ENCODE results near the gene SNAPC4.

The SNAPC4 gene

GRCh38 chr9:136370687-136371532 is 29.1 kb downstream of the SNAPC4 start:
- DNase-seq (ENCODE audit: low read depth), result no peak

GRCh38 chr9:136370037-136370436 is 29.9 kb downstream of the SNAPC4 start:
- no peak for DNase-seq (ENCODE audit: low read depth)

GRCh38 chr9:136368190-136368589 is 31.8 kb downstream of the SNAPC4 start:
- DNase-seq (ENCODE audit: low read depth), result no peak

- no peak for DNase-seq (ENCODE audit: low read depth)
These were observed 32.4 kb downstream of the SNAPC4 start for GRCh38 chr9:136367296-136368145.

DNA sequence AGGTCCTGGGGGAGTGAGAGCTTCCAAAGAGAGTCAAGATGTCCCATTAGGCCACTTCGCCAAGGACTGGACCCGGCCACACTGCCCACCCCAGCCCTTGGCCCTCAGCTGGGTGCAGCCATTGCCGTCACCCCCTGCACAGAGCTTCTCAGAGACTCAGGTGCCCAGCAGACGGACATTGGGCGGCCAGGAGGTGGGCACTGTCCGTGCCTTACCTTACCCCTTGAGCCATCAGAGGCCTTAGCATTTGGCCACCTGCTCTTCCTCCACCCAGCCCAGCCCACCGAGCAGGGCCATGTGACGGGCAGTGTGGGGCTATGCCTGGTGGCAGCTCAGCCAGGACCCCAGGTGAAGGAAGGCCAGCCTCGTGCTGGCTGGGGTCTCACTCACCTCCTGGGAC is 33.1 kb downstream of the SNAPC4 start:
- no peak for DNase-seq (ENCODE audit: low read depth)

DNA sequence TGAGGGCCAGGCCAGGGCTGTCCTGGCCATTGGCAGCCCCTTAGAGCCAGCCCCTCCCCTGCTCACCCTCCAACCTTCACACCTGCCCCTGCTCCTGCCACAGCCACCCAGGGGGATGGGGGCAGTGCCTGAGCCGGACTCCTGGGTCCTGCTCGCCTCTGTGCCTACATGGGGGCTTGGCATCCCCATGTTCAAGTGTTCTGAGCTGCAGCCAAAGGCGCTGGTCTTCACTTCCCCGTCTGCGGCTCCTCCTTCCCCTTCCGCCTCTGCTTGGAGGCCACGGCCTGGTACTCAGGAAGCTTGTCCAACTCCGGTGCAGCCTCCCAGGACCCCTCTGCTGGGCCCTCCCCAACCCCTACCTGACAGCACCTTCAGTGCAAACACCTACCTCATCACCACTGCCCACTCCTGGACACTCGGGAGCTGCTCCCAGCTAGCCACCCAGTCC is 34.2 kb downstream of the SNAPC4 start:
- no peak for DNase-seq (ENCODE audit: low read depth)

GRCh38 chr9:136364942-136365774 is 34.8 kb downstream of the SNAPC4 start:
- no peak for DNase-seq (ENCODE audit: low read depth)

- no peak for DNase-seq (ENCODE audit: low read depth)
These were observed 35.8 kb downstream of the SNAPC4 start for GRCh38 chr9:136363949-136364748.

GRCh38 chr9:136363106-136363948 is 36.6 kb downstream of the SNAPC4 start, which contains the start of gene DNLZ:
Gene DNLZ (minus strand): TSS chr9:136363744. CDS start chr9:136363714, 30 bp downstream.
- peak; percentile 86 for DNase-seq (ENCODE audit: low read depth)

GRCh38 chr9:136362450-136362784 is 37.6 kb downstream of the SNAPC4 start:
- no peak for DNase-seq (ENCODE audit: low read depth)

DNA sequence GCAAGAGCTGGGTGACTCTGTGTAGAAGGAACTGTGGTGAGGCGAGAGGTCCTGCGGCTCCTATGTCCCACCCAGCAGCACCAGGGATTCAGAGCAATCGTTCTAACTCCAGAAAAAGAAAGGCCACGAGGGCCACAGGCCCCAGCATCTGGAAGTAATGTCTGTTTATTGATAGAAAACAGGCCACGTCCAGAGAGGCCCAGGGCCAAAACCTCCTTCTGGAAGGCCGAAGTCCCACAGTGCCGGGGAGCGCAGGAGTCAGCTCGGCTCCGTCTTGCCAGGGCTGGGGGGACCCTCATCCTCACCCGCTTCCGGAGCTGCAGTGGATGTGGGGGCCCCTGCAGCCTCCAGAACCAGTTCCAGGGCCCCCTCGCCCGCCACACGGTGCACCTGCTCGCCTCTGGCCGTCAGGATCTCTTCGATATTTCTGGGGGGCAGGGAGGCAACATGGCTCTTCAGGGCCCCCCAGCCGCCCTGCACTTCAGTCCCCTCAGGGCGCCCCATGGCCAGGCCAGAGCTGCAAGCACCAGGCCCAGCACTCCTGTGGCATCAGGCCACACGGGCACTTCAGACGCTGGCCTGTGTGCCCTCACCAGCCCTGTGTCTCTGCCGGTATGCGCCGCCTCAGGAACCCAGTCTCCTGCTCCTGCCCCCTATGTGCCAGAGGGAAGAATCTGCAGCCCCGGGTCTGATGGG is 38.1 kb downstream of the SNAPC4 start:
- DNase-seq (ENCODE audit: low read depth), result no peak

DNA sequence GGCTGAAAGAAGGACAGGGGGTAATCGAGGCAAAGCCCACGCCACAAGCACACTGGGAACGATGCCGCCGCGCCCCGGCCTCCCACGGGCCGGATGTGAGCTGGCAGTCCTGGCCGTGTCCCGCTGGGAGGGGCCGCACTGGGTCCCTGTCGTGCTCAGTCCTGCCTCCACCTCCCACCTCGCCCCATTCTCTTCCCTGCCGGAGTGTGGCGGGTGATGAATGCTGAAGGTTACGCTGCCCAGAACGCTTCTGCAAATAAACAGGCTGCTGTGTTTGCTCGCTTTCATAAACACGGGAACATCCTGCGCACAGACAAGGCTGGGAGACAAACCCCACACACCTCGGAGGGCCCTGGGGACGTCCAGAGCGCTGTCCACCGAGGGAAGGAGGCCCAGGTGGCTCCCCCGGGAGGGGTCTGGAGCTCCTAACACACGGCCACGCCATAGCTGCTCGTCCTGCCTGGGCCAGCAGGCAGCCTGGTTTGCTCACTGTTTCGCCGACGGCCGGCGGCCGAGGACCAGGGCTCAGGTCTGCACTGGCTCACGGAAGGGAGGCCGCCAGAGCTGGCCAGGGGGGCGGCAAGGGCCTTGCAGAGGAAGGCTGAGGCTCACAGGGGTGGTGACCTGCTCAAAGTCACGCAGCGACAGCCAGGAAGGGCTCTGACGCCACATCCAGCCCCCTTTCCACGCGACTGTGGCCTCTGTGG is 38.8 kb downstream of the SNAPC4 start:
- no peak for DNase-seq (ENCODE audit: low read depth)

DNA sequence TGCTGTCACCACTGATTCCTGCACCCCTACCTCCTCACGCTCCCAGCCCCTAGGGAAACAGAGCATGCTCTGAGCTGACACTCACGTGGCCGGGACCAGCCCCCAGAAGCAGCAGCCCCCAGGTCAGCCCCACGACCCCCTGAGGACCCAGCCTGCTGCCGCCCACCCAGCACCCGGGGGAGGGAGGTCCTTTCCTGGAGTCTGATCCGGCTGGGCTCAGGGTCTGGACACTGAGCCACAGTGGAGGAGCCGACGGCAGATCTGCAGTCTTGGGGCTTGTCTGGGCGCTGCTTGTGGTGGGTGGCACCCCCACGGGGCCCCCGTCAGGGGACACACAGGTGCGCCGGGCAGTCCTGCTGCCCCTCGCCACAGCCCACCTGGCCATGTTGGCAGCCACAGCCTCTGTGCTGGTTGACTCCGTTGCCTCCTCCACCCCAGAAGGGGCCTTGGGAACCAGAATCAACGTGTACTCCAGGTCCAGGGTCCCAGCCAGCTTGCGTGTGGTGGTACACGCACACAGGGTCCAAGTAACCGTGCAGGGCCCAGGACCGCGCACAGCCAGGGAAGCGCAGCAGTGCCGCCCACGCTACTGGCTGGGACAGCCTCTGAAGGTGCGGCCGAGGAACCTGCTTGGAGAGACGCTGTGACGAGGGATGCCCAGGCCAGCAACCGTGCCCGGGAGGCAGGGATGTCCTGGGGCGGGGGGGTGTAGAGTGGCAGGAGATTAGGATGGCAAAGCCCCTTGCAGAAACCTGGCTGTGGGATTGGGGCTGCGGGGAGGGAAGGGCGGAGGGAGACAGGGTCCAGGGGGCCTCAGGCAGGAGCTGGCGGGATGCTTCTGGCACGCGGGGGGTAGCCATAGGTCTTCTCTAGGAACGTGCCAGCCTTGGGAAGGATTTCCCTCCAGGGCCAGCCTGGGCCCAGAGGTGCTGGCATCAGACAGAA is 39.9 kb downstream of the SNAPC4 start:
- no peak for DNase-seq (ENCODE audit: low read depth)

DNA sequence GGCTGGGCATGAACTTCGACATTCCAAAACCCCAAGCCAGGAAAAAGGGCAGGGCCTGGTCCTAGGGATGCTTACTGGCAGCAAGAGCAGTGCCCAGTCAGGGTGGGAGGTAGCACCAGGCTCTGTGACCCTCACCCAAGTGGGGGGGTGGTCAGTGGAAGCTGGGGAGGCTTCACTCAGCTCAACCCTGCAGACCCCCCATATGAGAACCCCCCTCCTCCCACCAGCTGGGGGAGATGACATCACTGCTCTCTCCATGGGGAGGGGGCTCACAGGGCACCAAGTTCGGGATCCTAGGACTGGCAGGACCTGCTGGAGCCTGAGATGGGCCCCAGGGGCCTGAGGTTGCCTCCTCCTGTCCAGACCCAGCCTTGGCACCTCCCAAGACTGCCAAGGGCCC is 41.1 kb downstream of the SNAPC4 start:
- no peak for DNase-seq (ENCODE audit: low read depth)

- DNase-seq (ENCODE audit: low read depth), result no peak
These were observed 42.0 kb downstream of the SNAPC4 start for GRCh38 chr9:136358016-136358415.

DNA sequence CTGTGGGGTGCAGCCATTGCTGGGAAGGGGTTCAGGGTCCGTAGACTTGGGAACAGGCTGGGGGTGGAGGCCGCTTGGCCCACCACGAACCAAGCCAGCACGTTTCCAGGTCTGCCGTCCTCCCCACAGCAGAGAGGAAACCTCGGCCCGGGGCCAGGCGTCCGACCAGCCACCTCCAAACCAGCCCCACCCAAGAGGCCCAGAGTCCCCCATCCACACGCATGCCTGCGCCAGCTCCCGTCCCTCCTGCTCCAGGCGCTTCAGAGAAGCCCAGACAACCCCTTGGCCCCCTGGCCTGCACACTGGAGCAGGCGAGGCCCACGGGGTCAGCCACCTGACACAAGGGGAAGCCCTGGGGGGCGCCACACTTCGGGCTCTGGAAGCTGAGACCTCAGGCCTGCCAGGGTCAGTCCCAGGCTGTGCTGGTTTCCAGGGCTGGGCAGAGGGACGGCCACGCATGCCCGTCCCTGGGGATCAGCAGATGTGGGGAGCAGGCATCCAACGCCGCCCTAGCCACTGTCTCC is 42.7 kb downstream of the SNAPC4 start:
- DNase-seq (ENCODE audit: low read depth), result no peak
